Neural cell (in vitro differentiated cells): ENCODE data around the gene PBX1. TPM values are rescaled to one million over a fixed set of nuclear protein-coding genes. Genes with fewer than 3 reads are reported as not detected.

ENCODE experiments used
- H2AFZ ChIP-seq: fragments of 200-600, 300-800 bp; sonication (generic), shearing (Covaris generic); 2 replicates; pipeline ENCODE4 v1.6.0; 2014; ENCODE audit warnings: low read depth, mild to moderate bottlenecking, antibody characterized with exemption, low read length, moderate library complexity
- H3F3A ChIP-seq: fragments of 200-600 bp; shearing (Covaris generic); 2 replicates; pipeline ENCODE4 v1.6.1; 2016; ENCODE audit warnings: mild to moderate bottlenecking, moderate library complexity, mixed read lengths, antibody characterized with exemption, low read length; ENCODE audit not compliant: insufficient read depth, poor library complexity, severe bottlenecking
- H3K27ac ChIP-seq: fragments of 200-600, 300-800 bp; sonication (generic), shearing (Covaris generic); 2 replicates; pipeline ENCODE4 v1.5.1; 2014; ENCODE audit warnings: mild to moderate bottlenecking, low read length, moderate library complexity
- H3K27me3 ChIP-seq: fragments of 300-800, 200-600 bp; sonication (generic), shearing (Covaris generic); 2 replicates; pipeline ENCODE4 v1.6.0; 2014; ENCODE audit warnings: mild to moderate bottlenecking, low read depth, low read length, moderate library complexity; ENCODE audit not compliant: insufficient read depth
- H3K36me3 ChIP-seq: fragments of 300-800, 200-600 bp; sonication (generic), shearing (Covaris generic); 2 replicates; pipeline ENCODE4 v1.5.1; 2014; ENCODE audit warnings: mild to moderate bottlenecking, antibody characterized with exemption, low read length, moderate library complexity; ENCODE audit not compliant: insufficient read depth
- H3K4me2 ChIP-seq: fragments of 300-800, 200-600 bp; sonication (generic), shearing (Covaris generic); 2 replicates; pipeline ENCODE4 v1.6.0; 2014; ENCODE audit warnings: mild to moderate bottlenecking, low read length
- H3K4me3 ChIP-seq: fragments of 300-800, 200-600 bp; sonication (generic), shearing (Covaris generic); 2 replicates; pipeline ENCODE4 v1.5.1; 2014; ENCODE audit warnings: mild to moderate bottlenecking, low read length, moderate library complexity
- H3K79me2 ChIP-seq: fragments of 200-600 bp; shearing (Covaris generic); replicated peaks from 2 replicates; pipeline ENCODE4 v1.6.0; 2014; ENCODE audit warnings: mild to moderate bottlenecking, low read length, moderate library complexity; ENCODE audit not compliant: insufficient read depth
- H3K9ac ChIP-seq: fragments of 300-800, 200-600 bp; sonication (generic), shearing (Covaris generic); 2 replicates; pipeline ENCODE4 v1.6.1; 2016; ENCODE audit warnings: mild to moderate bottlenecking, low read length, mixed read lengths
- H3K9me2 ChIP-seq: fragments of 200-600 bp; shearing (Covaris generic); 2 replicates; pipeline ENCODE4 v1.6.1; 2016; ENCODE audit warnings: mild to moderate bottlenecking, low read length, mixed read lengths; ENCODE audit not compliant: insufficient read depth
- H3K9me3 ChIP-seq: fragments of 200-600, 300-800 bp; sonication (generic), shearing (Covaris generic); 2 replicates; pipeline ENCODE4 v1.6.1; 2016; ENCODE audit warnings: mild to moderate bottlenecking, mixed run types, low read length, moderate library complexity, mixed read lengths
- H4K20me1 ChIP-seq: fragments of 200-600 bp; shearing (Covaris generic); 2 replicates; pipeline ENCODE4 v1.6.1; 2016; ENCODE audit warnings: mild to moderate bottlenecking, mixed run types; ENCODE audit not compliant: insufficient read depth
- EP300 ChIP-seq: fragments of 450-650 bp; conservative IDR thresholded peaks from 2 replicates; pipeline ENCODE4 v1.6.1; 2014; ENCODE audit warnings: antibody characterized with exemption, mild to moderate bottlenecking, moderate library complexity; ENCODE audit not compliant: poor library complexity, severe bottlenecking
- EZH2 ChIP-seq: fragments of 200-600, 300-800 bp; shearing (Covaris generic), sonication (generic); IDR thresholded peaks from 2 replicates; pipeline ENCODE4 v1.6.1; 2014; ENCODE audit warnings: antibody characterized with exemption, low read length, borderline replicate concordance, mild to moderate bottlenecking; ENCODE audit not compliant: insufficient read depth, poor library complexity, severe bottlenecking
- MXI1 ChIP-seq: fragments of 450-650 bp; conservative IDR thresholded peaks from 2 replicates; pipeline ENCODE4 v1.6.1; 2014; ENCODE audit warnings: antibody characterized with exemption, mild to moderate bottlenecking; ENCODE audit not compliant: poor library complexity, severe bottlenecking
- POLR2AphosphoS5 ChIP-seq: IDR thresholded peaks from 2 replicates; pipeline ENCODE4 v1.6.1; 2012
- RAD21 ChIP-seq: fragments of 450-650 bp; conservative IDR thresholded peaks from 2 replicates; pipeline ENCODE4 v1.6.1; 2014; ENCODE audit warnings: antibody characterized with exemption, mild to moderate bottlenecking, moderate library complexity
- SMC3 ChIP-seq: fragments of 450-650 bp; conservative IDR thresholded peaks from 2 replicates; pipeline ENCODE4 v1.6.1; 2014; ENCODE audit warnings: antibody characterized with exemption, mild to moderate bottlenecking, moderate library complexity; ENCODE audit not compliant: poor library complexity
- TAF1 ChIP-seq: IDR thresholded peaks from 2 replicates; pipeline ENCODE4 v1.6.1; 2012; ENCODE audit warnings: low read depth
- polyA plus RNA-seq: library from polyadenylated mRNA; depleted of rRNA; stranded (reverse); fragments of >200 nt; gene quantifications from 2 replicates; pipeline ENCODE4 v1.2.3, GENCODE V29; 2014
- TF ChIP-seq, protein P1 (sequence below): IDR thresholded peaks from 2 replicates; pipeline ENCODE4 v1.6.1; 2012; ENCODE audit warnings: borderline replicate concordance
- TF ChIP-seq, protein P2 (sequence below): fragments of 450-650 bp; IDR thresholded peaks from 2 replicates; pipeline ENCODE4 v1.5.1; 2014; ENCODE audit warnings: antibody characterized with exemption, mild to moderate bottlenecking, moderate library complexity; ENCODE audit not compliant: poor library complexity, severe bottlenecking

PBX1 gene
- polyA plus RNA-seq, 1 donor from 2014 or later = 42.4 TPM

DNA sequence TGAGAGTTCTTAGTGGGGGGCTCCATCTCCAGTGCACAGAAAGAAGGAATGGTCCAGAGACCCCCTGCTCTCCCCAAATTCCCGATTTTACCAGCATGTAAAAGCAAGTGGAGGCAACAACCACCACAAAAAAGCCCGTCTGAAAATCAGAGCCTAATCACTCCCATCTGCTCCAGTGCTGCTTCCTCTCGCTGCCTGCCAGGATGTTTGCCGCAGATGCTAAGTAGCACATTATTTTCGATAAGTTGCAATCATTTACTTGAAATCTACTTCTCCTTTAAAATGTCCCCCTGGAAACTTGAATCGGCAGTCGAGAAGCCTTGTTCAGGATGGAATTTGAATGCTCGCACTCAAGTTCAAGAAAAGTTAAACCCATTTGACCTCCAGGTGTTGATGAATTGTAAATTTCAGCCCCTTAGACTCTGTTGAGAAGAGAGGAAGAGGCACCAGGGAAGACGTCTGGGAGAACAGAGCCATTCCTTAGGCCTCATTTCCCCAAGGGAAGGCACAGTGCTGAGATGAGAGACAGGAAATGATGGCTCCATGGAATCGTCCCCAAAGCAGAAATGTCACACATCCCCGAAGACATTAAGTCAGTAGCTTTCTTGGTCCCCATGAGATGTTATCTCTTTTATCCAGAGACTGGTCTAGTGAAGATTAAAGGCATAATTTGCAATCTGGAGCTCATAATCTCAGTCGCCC, 221.3 kb downstream of the PBX1 start:
- H3K4me3 ChIP-seq = no peak overlapping the region
- no peaks in the 10 kb centered on the region for H3K9me3 ChIP-seq
- no peaks in the 10 kb centered on the region for H3F3A ChIP-seq
- no peaks in the 10 kb centered on the region for H3K9me2 ChIP-seq
- H3K9ac ChIP-seq = no peak overlapping the region
- TF ChIP-seq RAD21 (no peak), POLR2AphosphoS5 (no peak), SMC3 (no peak), EZH2 (no peak), MXI1 (no peak), TAF1 (no peak), EP300 (no peak)
- TF ChIP-seq, protein P1, sequence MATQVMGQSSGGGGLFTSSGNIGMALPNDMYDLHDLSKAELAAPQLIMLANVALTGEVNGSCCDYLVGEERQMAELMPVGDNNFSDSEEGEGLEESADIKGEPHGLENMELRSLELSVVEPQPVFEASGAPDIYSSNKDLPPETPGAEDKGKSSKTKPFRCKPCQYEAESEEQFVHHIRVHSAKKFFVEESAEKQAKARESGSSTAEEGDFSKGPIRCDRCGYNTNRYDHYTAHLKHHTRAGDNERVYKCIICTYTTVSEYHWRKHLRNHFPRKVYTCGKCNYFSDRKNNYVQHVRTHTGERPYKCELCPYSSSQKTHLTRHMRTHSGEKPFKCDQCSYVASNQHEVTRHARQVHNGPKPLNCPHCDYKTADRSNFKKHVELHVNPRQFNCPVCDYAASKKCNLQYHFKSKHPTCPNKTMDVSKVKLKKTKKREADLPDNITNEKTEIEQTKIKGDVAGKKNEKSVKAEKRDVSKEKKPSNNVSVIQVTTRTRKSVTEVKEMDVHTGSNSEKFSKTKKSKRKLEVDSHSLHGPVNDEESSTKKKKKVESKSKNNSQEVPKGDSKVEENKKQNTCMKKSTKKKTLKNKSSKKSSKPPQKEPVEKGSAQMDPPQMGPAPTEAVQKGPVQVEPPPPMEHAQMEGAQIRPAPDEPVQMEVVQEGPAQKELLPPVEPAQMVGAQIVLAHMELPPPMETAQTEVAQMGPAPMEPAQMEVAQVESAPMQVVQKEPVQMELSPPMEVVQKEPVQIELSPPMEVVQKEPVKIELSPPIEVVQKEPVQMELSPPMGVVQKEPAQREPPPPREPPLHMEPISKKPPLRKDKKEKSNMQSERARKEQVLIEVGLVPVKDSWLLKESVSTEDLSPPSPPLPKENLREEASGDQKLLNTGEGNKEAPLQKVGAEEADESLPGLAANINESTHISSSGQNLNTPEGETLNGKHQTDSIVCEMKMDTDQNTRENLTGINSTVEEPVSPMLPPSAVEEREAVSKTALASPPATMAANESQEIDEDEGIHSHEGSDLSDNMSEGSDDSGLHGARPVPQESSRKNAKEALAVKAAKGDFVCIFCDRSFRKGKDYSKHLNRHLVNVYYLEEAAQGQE = no peak
- TF ChIP-seq, protein P2, sequence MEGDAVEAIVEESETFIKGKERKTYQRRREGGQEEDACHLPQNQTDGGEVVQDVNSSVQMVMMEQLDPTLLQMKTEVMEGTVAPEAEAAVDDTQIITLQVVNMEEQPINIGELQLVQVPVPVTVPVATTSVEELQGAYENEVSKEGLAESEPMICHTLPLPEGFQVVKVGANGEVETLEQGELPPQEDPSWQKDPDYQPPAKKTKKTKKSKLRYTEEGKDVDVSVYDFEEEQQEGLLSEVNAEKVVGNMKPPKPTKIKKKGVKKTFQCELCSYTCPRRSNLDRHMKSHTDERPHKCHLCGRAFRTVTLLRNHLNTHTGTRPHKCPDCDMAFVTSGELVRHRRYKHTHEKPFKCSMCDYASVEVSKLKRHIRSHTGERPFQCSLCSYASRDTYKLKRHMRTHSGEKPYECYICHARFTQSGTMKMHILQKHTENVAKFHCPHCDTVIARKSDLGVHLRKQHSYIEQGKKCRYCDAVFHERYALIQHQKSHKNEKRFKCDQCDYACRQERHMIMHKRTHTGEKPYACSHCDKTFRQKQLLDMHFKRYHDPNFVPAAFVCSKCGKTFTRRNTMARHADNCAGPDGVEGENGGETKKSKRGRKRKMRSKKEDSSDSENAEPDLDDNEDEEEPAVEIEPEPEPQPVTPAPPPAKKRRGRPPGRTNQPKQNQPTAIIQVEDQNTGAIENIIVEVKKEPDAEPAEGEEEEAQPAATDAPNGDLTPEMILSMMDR = no peak
- no peak overlapping the region for H2AFZ ChIP-seq
- peaks cover 93% of the 10 kb centered on the region for H3K79me2 ChIP-seq
- no peaks in the 10 kb centered on the region for H3K27me3 ChIP-seq
- H3K36me3 ChIP-seq = no peaks in the 10 kb centered on the region
- no peak overlapping the region for H3K4me2 ChIP-seq
- no peaks in the 10 kb centered on the region for H4K20me1 ChIP-seq
- no peak overlapping the region for H3K27ac ChIP-seq

DNA sequence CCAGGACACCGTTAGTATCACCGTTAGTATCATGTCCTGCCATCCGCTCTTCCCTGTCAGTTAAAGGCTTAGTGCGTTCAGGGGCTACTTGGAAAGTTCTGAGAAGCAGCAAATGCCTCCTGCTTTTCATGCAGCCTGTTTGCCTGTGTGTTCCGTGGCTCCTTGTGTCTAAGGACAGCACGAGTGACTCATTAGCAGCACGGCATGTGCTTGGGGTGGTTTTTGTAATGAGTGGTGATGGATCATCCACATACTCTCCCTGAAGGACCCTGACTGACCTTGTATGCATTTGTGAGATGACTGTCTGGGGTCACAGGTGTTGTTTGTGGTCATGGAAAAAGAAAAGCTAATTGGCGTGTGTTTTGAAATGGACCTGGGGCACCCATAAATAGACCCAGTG, 221.9 kb downstream of the PBX1 start:
- TF ChIP-seq MXI1 = no peak
- TF ChIP-seq, protein P2 = no peak
- TF ChIP-seq TAF1 = no peak
- TF ChIP-seq SMC3 = no peak
- TF ChIP-seq EP300 = no peak
- TF ChIP-seq RAD21 = no peak
- no peak overlapping the region for H3K27ac ChIP-seq
- no peaks in the 10 kb centered on the region for H4K20me1 ChIP-seq
- H3K27me3 ChIP-seq = no peaks in the 10 kb centered on the region
- no peak overlapping the region for H2AFZ ChIP-seq
- H3F3A ChIP-seq = no peaks in the 10 kb centered on the region
- H3K9me2 ChIP-seq = no peaks in the 10 kb centered on the region
- no peaks in the 10 kb centered on the region for H3K36me3 ChIP-seq
- H3K4me2 ChIP-seq = no peak overlapping the region
- no peak overlapping the region for H3K4me3 ChIP-seq
- H3K79me2 ChIP-seq = peaks cover 93% of the 10 kb centered on the region
- H3K9ac ChIP-seq = no peak overlapping the region
- no peaks in the 10 kb centered on the region for H3K9me3 ChIP-seq
